ENCODE measurements around the gene GPR137B.
"Not testable (repeated sequence)": the region's sequence is repeated elsewhere in the genome, so short reads cannot be mapped to it uniquely, and the experiment has no call there.

Gene GPR137B

GRCh38 chr1:236159704-236160539, 17.6 kb downstream of the GPR137B start:
- no peak for DNase-seq (ENCODE audit: low read depth in 2 of 3, low spot score in 1 of 3)

GRCh38 chr1:236160540-236161127, 18.3 kb downstream of the GPR137B start:
- no peak for DNase-seq (ENCODE audit: low read depth in 2 of 3, low spot score in 1 of 3)

GRCh38 chr1:236161230-236161629, 18.9 kb downstream of the GPR137B start:
- no peak for DNase-seq (ENCODE audit: low read depth in 2 of 3, low spot score in 1 of 3)

GRCh38 chr1:236161755-236162154, 19.4 kb downstream of the GPR137B start:
- DNase-seq (ENCODE audit: low read depth in 2 of 3, low spot score in 1 of 3), result not testable (repeated sequence)

GRCh38 chr1:236163463-236164153, 21.3 kb downstream of the GPR137B start:
- DNase-seq (ENCODE audit: low read depth in 2 of 3, low spot score in 1 of 3), result no peak

GRCh38 chr1:236164273-236164672, 21.9 kb downstream of the GPR137B start:
- no peak for DNase-seq (ENCODE audit: low read depth in 2 of 3, low spot score in 1 of 3)

- DNase-seq (ENCODE audit: low read depth in 2 of 3, low spot score in 1 of 3), result no peak
Measured at GRCh38 chr1:236165238-236165981, 23.1 kb downstream of the GPR137B start.

- no peak for DNase-seq (ENCODE audit: low read depth in 2 of 3, low spot score in 1 of 3)
Measured at GRCh38 chr1:236166041-236166440, 23.7 kb downstream of the GPR137B start.

- DNase-seq (ENCODE audit: low read depth in 2 of 3, low spot score in 1 of 3), result no peak
Measured at GRCh38 chr1:236167154-236167553, 24.8 kb downstream of the GPR137B start.

GRCh38 chr1:236167578-236167977, 25.2 kb downstream of the GPR137B start:
- no peak for DNase-seq (ENCODE audit: low read depth in 2 of 3, low spot score in 1 of 3)

- DNase-seq (ENCODE audit: low read depth in 2 of 3, low spot score in 1 of 3), result no peak
Measured at GRCh38 chr1:236168716-236169429, 26.5 kb downstream of the GPR137B start.

- DNase-seq (ENCODE audit: low read depth in 2 of 3, low spot score in 1 of 3), result no peak
Measured at GRCh38 chr1:236172041-236172579, 29.8 kb downstream of the GPR137B start.

- DNase-seq (ENCODE audit: low read depth in 2 of 3, low spot score in 1 of 3), result no peak
Measured at GRCh38 chr1:236173174-236173767, 30.9 kb downstream of the GPR137B start.

- DNase-seq (ENCODE audit: low read depth in 2 of 3, low spot score in 1 of 3), result no peak
Measured at GRCh38 chr1:236175642-236176336, 33.5 kb downstream of the GPR137B start.

GRCh38 chr1:236176337-236177336, 34.3 kb downstream of the GPR137B start:
- DNase-seq (ENCODE audit: low read depth in 2 of 3, low spot score in 1 of 3), result no peak

GRCh38 chr1:236179634-236180033, 37.3 kb downstream of the GPR137B start:
- DNase-seq (ENCODE audit: low read depth in 2 of 3, low spot score in 1 of 3), result no peak

- DNase-seq (ENCODE audit: low read depth in 2 of 3, low spot score in 1 of 3), result no peak
Measured at GRCh38 chr1:236181059-236181458, 38.7 kb downstream of the GPR137B start.

GRCh38 chr1:236185687-236186086, 43.3 kb downstream of the GPR137B start:
- DNase-seq (ENCODE audit: low read depth in 2 of 3, low spot score in 1 of 3), result no peak
